ENCODE results near the gene HOXD11. TPM values are rescaled to one million over a fixed set of nuclear protein-coding genes. Genes with fewer than 3 reads are reported as not detected.

Gene HOXD11
- total RNA-seq, 1 donor from 2014 or later = not detected

- TF ChIP-seq CTCF (IDR thresholded peaks at IDR 0.05) = no peak
- no peak for DNase-seq
- Histone ChIP-seq H3K27ac (no peak overlapping the region), H3K4me3 (no peak overlapping the region), H3K36me3 (no peaks in the 10 kb centered on the region), H3K9me3 (no peaks in the 10 kb centered on the region), H3K27me3 (peaks cover 100% of the 10 kb centered on the region), H3K4me1 (peaks cover 13% of the 10 kb centered on the region)
- intact Hi-C loops (cut with DNase I) = no loop called here
- ATAC-seq = no peak
Observed at GRCh38 chr2:176071330-176072291, 35.5 kb upstream of the HOXD11 start.

- intact Hi-C loops (cut with DNase I) = no loop called here
- H3K4me3 ChIP-seq = no peak overlapping the region
- no peak for TF ChIP-seq CTCF (IDR thresholded peaks at IDR 0.05)
- H3K27ac ChIP-seq = no peak overlapping the region
- no peak for ATAC-seq
- no peak for DNase-seq
- H3K27me3 ChIP-seq = peaks cover 100% of the 10 kb centered on the region
- no peaks in the 10 kb centered on the region for H3K9me3 ChIP-seq
- H3K36me3 ChIP-seq = no peaks in the 10 kb centered on the region
- peaks cover 7% of the 10 kb centered on the region for H3K4me1 ChIP-seq
Observed at GRCh38 chr2:176072292-176072669, 34.8 kb upstream of the HOXD11 start.

GRCh38 chr2:176072951-176073904 is 33.9 kb upstream of the HOXD11 start:
- Histone ChIP-seq H3K27me3 (peaks cover 100% of the 10 kb centered on the region), H3K9me3 (no peaks in the 10 kb centered on the region), H3K4me1 (no peaks in the 10 kb centered on the region), H3K36me3 (no peaks in the 10 kb centered on the region), H3K27ac (no peak overlapping the region), H3K4me3 (no peak overlapping the region)
- ATAC-seq = no peak
- no peak for DNase-seq
- intact Hi-C loops (cut with DNase I) = no loop called here
- no peak for TF ChIP-seq CTCF (IDR thresholded peaks at IDR 0.05)

- Histone ChIP-seq H3K36me3 (no peaks in the 10 kb centered on the region), H3K9me3 (no peaks in the 10 kb centered on the region), H3K27me3 (peaks cover 100% of the 10 kb centered on the region), H3K27ac (no peak overlapping the region), H3K4me1 (no peaks in the 10 kb centered on the region), H3K4me3 (no peak overlapping the region)
- no peak for DNase-seq
- intact Hi-C loops (cut with DNase I) = no loop called here
- TF ChIP-seq CTCF (IDR thresholded peaks at IDR 0.05) = no peak
- no peak for ATAC-seq
Observed at GRCh38 chr2:176074919-176075425, 32.1 kb upstream of the HOXD11 start.

- Histone ChIP-seq H3K9me3 (no peaks in the 10 kb centered on the region), H3K4me3 (no peak overlapping the region), H3K36me3 (no peaks in the 10 kb centered on the region), H3K27me3 (peaks cover 97% of the 10 kb centered on the region), H3K4me1 (no peaks in the 10 kb centered on the region), H3K27ac (no peak overlapping the region)
- no peak for TF ChIP-seq CTCF (IDR thresholded peaks at IDR 0.05)
- DNase-seq = no peak
- no peak for ATAC-seq
- intact Hi-C loops (cut with DNase I) = no loop called here
Observed at GRCh38 chr2:176075481-176075880, 31.6 kb upstream of the HOXD11 start.

Data from upper lobe of right lung (tissue), 1 donor.